Neural progenitor cell (in vitro differentiated cells): ENCODE measurements around the gene ZFAND5. TPM values are rescaled to one million over a fixed set of nuclear protein-coding genes. Genes with fewer than 3 reads are reported as not detected.

Source experiments
- DNase-seq: peaks from one replicate; pipeline ENCODE4 v3.0.0-alpha.2; 2016; ENCODE audit warnings: low spot score
- H2AFZ ChIP-seq: fragments of 200-600 bp; sonication (generic); replicated peaks from 2 replicates; pipeline ENCODE4 v1.6.1; 2016; ENCODE audit warnings: antibody characterized with exemption
- H3F3A ChIP-seq: fragments of 200-600 bp; sonication (generic); 2 replicates; pipeline ENCODE4 v1.6.1; 2016; ENCODE audit warnings: antibody characterized with exemption, low read depth
- H3K27ac ChIP-seq: fragments of 200-600 bp; sonication (generic); 2 replicates; pipeline ENCODE4 v1.5.1; 2016; ENCODE audit warnings: mild to moderate bottlenecking
- H3K27me3 ChIP-seq: fragments of 200-600 bp; sonication (generic); 2 replicates; pipeline ENCODE4 v1.6.1; 2016; ENCODE audit warnings: mild to moderate bottlenecking, moderate library complexity
- H3K36me3 ChIP-seq: fragments of 200-600 bp; sonication (generic); 2 replicates; pipeline ENCODE4 v1.5.1; 2016
- H3K4me1 ChIP-seq: fragments of 200-600 bp; sonication (generic); 2 replicates; pipeline ENCODE4 v1.6.1; 2016; ENCODE audit warnings: mixed run types
- H3K4me2 ChIP-seq: fragments of 200-600 bp; sonication (generic); 2 replicates; pipeline ENCODE4 v1.6.1; 2016
- H3K4me3 ChIP-seq: fragments of 200-600 bp; sonication (generic); 2 replicates; pipeline ENCODE4 v1.5.1; 2016
- H3K79me2 ChIP-seq: fragments of 200-600 bp; sonication (generic); 2 replicates; pipeline ENCODE4 v1.6.1; 2016; ENCODE audit warnings: low read depth
- H3K9ac ChIP-seq: fragments of 200-600 bp; sonication (generic); 2 replicates; pipeline ENCODE4 v1.6.1; 2016
- H3K9me3 ChIP-seq: fragments of 200-600 bp; sonication (generic); 2 replicates; pipeline ENCODE4 v1.5.1; 2016; ENCODE audit warnings: low read depth
- H4K20me1 ChIP-seq: fragments of 200-600 bp; sonication (generic); 2 replicates; pipeline ENCODE4 v1.6.1; 2016; ENCODE audit warnings: low read depth
- H3K27ac Mint-ChIP-seq: 3 replicates; pipeline ENCODE4 v1.8.0; 2021; ENCODE audit warnings: mixed read lengths
- H3K27me3 Mint-ChIP-seq: 2 replicates; pipeline ENCODE4 v1.8.0; 2022; ENCODE audit warnings: low read depth, mild to moderate bottlenecking, inconsistent platforms, moderate library complexity, mixed read lengths; ENCODE audit not compliant: insufficient read depth
- H3K36me3 Mint-ChIP-seq: 3 replicates; pipeline ENCODE4 v1.8.0; 2021; ENCODE audit warnings: mixed read lengths
- H3K4me1 Mint-ChIP-seq: 3 replicates; pipeline ENCODE4 v1.8.0; 2021; ENCODE audit warnings: mixed read lengths
- H3K4me3 Mint-ChIP-seq: 3 replicates; pipeline ENCODE4 v1.8.0; 2021; ENCODE audit warnings: mild to moderate bottlenecking, moderate library complexity, mixed read lengths
- H3K9me3 Mint-ChIP-seq: 3 replicates; pipeline ENCODE4 v1.8.0; 2020; ENCODE audit warnings: mixed read lengths
- CTCF ChIP-seq: fragments of 200-600 bp; sonication (generic); IDR thresholded peaks from 2 replicates; pipeline ENCODE4 v1.5.1; 2017; ENCODE audit warnings: antibody characterized with exemption, mild to moderate bottlenecking
- EZH2 ChIP-seq: fragments of 200-600 bp; sonication (generic); IDR thresholded peaks from 2 replicates; pipeline ENCODE4 v1.6.1; 2017; ENCODE audit warnings: antibody characterized with exemption, mild to moderate bottlenecking, moderate library complexity
- EZH2phosphoT487 ChIP-seq: fragments of 200-600 bp; sonication (generic); IDR thresholded peaks from 2 replicates; pipeline ENCODE4 v1.6.1; 2017; ENCODE audit warnings: antibody characterized with exemption
- total RNA-seq: library from RNA; depleted of rRNA; stranded (reverse); fragments of >200 nt; gene quantifications from 2 replicates; pipeline ENCODE4 v1.2.3, GENCODE V29; 2015; ENCODE audit warnings: low replicate concordance

The ZFAND5 gene
- total RNA-seq, 1 donor from 2014 or later = 162 TPM

- Mint-ChIP-seq H3K4me3 (no peak overlapping the region), H3K9me3 (no peaks in the 10 kb centered on the region), H3K27me3 (no peaks in the 10 kb centered on the region), H3K36me3 (no peaks in the 10 kb centered on the region), H3K27ac (no peak overlapping the region), H3K4me1 (no peaks in the 10 kb centered on the region)
- Histone ChIP-seq H3K4me3 (no peak overlapping the region), H3K4me2 (no peak overlapping the region), H3K79me2 (no peaks in the 10 kb centered on the region), H3F3A (no peaks in the 10 kb centered on the region), H3K9ac (no peak overlapping the region), H3K27ac (no peak overlapping the region), H3K36me3 (no peaks in the 10 kb centered on the region), H4K20me1 (no peaks in the 10 kb centered on the region), H2AFZ (peak overlapping the region; percentile 89), H3K27me3 (no peaks in the 10 kb centered on the region), H3K4me1 (peaks cover 4% of the 10 kb centered on the region), H3K9me3 (no peaks in the 10 kb centered on the region)
- TF ChIP-seq EZH2phosphoT487 (no peak), CTCF (no peak), EZH2 (no peak)
- DNase-seq = peak; percentile 29
These were observed 59.9 kb downstream of the ZFAND5 start for GRCh38 chr9:72305102-72305546.

- DNase-seq = no peak
- no peaks in the 10 kb centered on the region for H3K27me3 ChIP-seq
- Mint-ChIP-seq H3K9me3 (no peaks in the 10 kb centered on the region), H3K36me3 (no peaks in the 10 kb centered on the region), H3K4me1 (no peaks in the 10 kb centered on the region), H3K4me3 (no peak overlapping the region), H3K27ac (no peak overlapping the region), H3K27me3 (no peaks in the 10 kb centered on the region)
- no peaks in the 10 kb centered on the region for H3K79me2 ChIP-seq
- no peak overlapping the region for H3K27ac ChIP-seq
- H3K9ac ChIP-seq = no peak overlapping the region
- H3K4me2 ChIP-seq = no peak overlapping the region
- H2AFZ ChIP-seq = peak overlapping the region; percentile 89
- H3K9me3 ChIP-seq = no peaks in the 10 kb centered on the region
- no peaks in the 10 kb centered on the region for H3K36me3 ChIP-seq
- no peaks in the 10 kb centered on the region for H4K20me1 ChIP-seq
- TF ChIP-seq EZH2phosphoT487 (no peak), EZH2 (no peak), CTCF (no peak)
- H3F3A ChIP-seq = no peaks in the 10 kb centered on the region
- no peak overlapping the region for H3K4me3 ChIP-seq
- peaks cover 4% of the 10 kb centered on the region for H3K4me1 ChIP-seq
These were observed 60.5 kb downstream of the ZFAND5 start for GRCh38 chr9:72304538-72304937.

Other genes with a start within 250 kb of the ZFAND5 start
- 2.5 and 2.7 TPM in 2 replicates for gene GDA, start 215.8 kb downstream of the ZFAND5 start, total RNA-seq
- not detected in 2 replicates for gene TMC1, start 156.4 kb upstream of the ZFAND5 start, total RNA-seq